Neural crest cell (in vitro differentiated cells): ENCODE data around the gene ADK. TPM values are rescaled to one million over a fixed set of nuclear protein-coding genes. Genes with fewer than 3 reads are reported as not detected.

ENCODE experiments used
- DNase-seq: peaks from one replicate; pipeline ENCODE4 v3.0.0; 2021; ENCODE audit warnings: low read depth, mixed read lengths, low spot score
- H3K27ac Mint-ChIP-seq: one replicate; pipeline ENCODE4 v1.8.0; 2021; ENCODE audit warnings: mild to moderate bottlenecking, mixed read lengths; ENCODE audit not compliant: unreplicated experiment
- H3K27me3 Mint-ChIP-seq: 2 replicates; pipeline ENCODE4 v1.8.0; 2021; ENCODE audit warnings: low read depth, mild to moderate bottlenecking, mixed read lengths
- H3K36me3 Mint-ChIP-seq: 2 replicates; pipeline ENCODE4 v1.8.0; 2021; ENCODE audit warnings: low read depth, mild to moderate bottlenecking, mixed read lengths
- H3K4me1 Mint-ChIP-seq: 2 replicates; pipeline ENCODE4 v1.8.0; 2021; ENCODE audit warnings: mixed read lengths
- H3K4me3 Mint-ChIP-seq: one replicate; pipeline ENCODE4 v1.8.0; 2021; ENCODE audit warnings: mild to moderate bottlenecking, mixed read lengths
- H3K9me3 Mint-ChIP-seq: 2 replicates; pipeline ENCODE4 v1.8.0; 2021; ENCODE audit warnings: mixed read lengths
- CTCF ChIP-seq: fragments of 200-600 bp; sonication (generic); conservative IDR thresholded peaks from 2 replicates; pipeline ENCODE4 v1.5.0; 2021; ENCODE audit warnings: antibody characterized with exemption, mild to moderate bottlenecking
- total RNA-seq: library from RNA; stranded (reverse); gene quantifications from 2 replicates; pipeline ENCODE4 v1.2.1, GENCODE V29; 2021

Gene ADK
- total RNA-seq, 1 donor from 2014 or later, result 35.6 TPM

GRCh38 chr10:74529205-74529604 lies 378.2 kb downstream of the ADK start:
- Mint-ChIP-seq H3K4me3 (no peak overlapping the region), H3K36me3 (no peaks in the 10 kb centered on the region), H3K27ac (no peak overlapping the region), H3K9me3 (no peaks in the 10 kb centered on the region), H3K4me1 (no peaks in the 10 kb centered on the region), H3K27me3 (no peaks in the 10 kb centered on the region)
- no peak for TF ChIP-seq CTCF
- DNase-seq, result no peak

- TF ChIP-seq CTCF, result no peak
- no peaks in the 10 kb centered on the region for H3K4me1 Mint-ChIP-seq
- no peaks in the 10 kb centered on the region for H3K36me3 Mint-ChIP-seq
- H3K27me3 Mint-ChIP-seq, result no peaks in the 10 kb centered on the region
- H3K27ac Mint-ChIP-seq, result no peak overlapping the region
- no peak overlapping the region for H3K4me3 Mint-ChIP-seq
- H3K9me3 Mint-ChIP-seq, result no peaks in the 10 kb centered on the region
- DNase-seq, result no peak
Measured at GRCh38 chr10:74530981-74531380, 380.0 kb downstream of the ADK start.

- TF ChIP-seq CTCF, result no peak
- no peak for DNase-seq
- no peak overlapping the region for H3K27ac Mint-ChIP-seq
- no peak overlapping the region for H3K4me3 Mint-ChIP-seq
- H3K27me3 Mint-ChIP-seq, result no peaks in the 10 kb centered on the region
- H3K36me3 Mint-ChIP-seq, result no peaks in the 10 kb centered on the region
- peaks cover 7% of the 10 kb centered on the region for H3K4me1 Mint-ChIP-seq
- no peaks in the 10 kb centered on the region for H3K9me3 Mint-ChIP-seq
Measured at GRCh38 chr10:74539317-74539716, 388.3 kb downstream of the ADK start.

- TF ChIP-seq CTCF, result no peak
- no peak for DNase-seq
- Mint-ChIP-seq H3K27me3 (no peaks in the 10 kb centered on the region), H3K36me3 (peaks cover 2% of the 10 kb centered on the region), H3K27ac (no peak overlapping the region), H3K4me3 (no peak overlapping the region), H3K9me3 (no peaks in the 10 kb centered on the region), H3K4me1 (peaks cover 7% of the 10 kb centered on the region)
Measured at GRCh38 chr10:74541375-74541774, 390.4 kb downstream of the ADK start.

GRCh38 chr10:74542077-74542476 lies 391.1 kb downstream of the ADK start:
- TF ChIP-seq CTCF, result no peak
- Mint-ChIP-seq H3K36me3 (peaks cover 2% of the 10 kb centered on the region), H3K4me1 (peaks cover 7% of the 10 kb centered on the region), H3K27ac (no peak overlapping the region), H3K27me3 (no peaks in the 10 kb centered on the region), H3K4me3 (no peak overlapping the region), H3K9me3 (no peaks in the 10 kb centered on the region)
- DNase-seq, result no peak

- no peak for TF ChIP-seq CTCF
- H3K9me3 Mint-ChIP-seq, result no peaks in the 10 kb centered on the region
- no peak overlapping the region for H3K27ac Mint-ChIP-seq
- no peaks in the 10 kb centered on the region for H3K27me3 Mint-ChIP-seq
- no peak for DNase-seq
- peaks cover 7% of the 10 kb centered on the region for H3K4me1 Mint-ChIP-seq
- H3K36me3 Mint-ChIP-seq, result peaks cover 2% of the 10 kb centered on the region
- no peak overlapping the region for H3K4me3 Mint-ChIP-seq
Measured at GRCh38 chr10:74543276-74543675, 392.3 kb downstream of the ADK start.
